Stimulated activated CD8-positive, alpha-beta memory T cell treated with anti-CD3 and anti-CD28 coated beads, Interleukin-15, amount 100 ng/mL, for 24 hours (primary cell): Measurements from ENCODE around the gene DIAPH2.

ENCODE experiments used
- DNase-seq: peaks from one replicate; pipeline ENCODE4 v3.0.0-alpha.2; 2020; ENCODE audit warnings: low read depth

The DIAPH2 gene

DNA sequence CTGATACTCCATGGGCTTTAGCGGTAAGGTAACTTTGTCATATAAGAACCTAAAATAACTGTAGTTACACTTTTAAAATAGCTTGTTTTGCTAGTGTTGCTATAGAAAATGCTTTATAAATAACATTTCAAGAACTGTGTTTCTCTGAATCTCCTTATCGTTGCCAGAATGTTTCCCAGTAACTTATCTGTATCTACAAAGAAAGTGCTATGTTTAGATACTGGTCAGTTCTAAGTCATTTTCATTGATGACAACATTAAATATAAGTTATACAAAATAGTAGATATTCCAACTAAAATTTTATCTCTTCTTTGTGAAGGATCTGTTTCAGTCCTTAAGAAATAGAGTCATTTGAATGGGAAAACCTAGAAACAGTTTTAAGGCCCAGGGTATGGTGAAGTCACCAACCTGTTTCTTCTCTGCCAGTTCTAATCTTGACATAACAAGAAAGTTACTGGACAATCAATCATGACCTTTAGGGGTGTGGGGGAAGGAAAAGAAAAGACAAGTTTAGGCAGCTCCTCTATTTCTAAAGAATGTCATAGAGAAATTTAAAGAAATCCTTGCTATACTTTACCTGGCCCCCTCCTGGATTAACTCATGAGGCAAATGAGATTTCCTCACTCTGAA lies 625.0 kb downstream of the DIAPH2 start:
- no peak for DNase-seq

DNA sequence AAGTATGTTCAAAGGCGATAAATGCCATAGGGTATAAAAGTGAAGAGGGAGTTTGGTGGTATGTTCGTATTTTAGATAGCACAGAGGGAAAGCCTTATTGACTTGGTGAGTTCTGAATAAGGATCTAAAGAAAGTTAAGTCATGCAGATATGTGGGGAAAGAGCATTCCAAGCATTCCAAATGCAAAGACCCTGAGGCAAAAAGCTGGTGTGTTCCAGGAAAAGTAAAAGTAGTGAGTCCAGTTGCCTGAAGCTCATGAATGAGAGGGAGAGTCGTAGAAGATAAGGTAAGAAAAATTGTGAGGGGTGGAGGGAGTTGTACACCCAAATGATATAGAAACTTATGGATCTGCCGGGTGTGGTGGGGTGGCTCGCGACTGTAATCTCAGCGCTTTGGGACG lies 625.7 kb downstream of the DIAPH2 start:
- DNase-seq, result no peak

DNA sequence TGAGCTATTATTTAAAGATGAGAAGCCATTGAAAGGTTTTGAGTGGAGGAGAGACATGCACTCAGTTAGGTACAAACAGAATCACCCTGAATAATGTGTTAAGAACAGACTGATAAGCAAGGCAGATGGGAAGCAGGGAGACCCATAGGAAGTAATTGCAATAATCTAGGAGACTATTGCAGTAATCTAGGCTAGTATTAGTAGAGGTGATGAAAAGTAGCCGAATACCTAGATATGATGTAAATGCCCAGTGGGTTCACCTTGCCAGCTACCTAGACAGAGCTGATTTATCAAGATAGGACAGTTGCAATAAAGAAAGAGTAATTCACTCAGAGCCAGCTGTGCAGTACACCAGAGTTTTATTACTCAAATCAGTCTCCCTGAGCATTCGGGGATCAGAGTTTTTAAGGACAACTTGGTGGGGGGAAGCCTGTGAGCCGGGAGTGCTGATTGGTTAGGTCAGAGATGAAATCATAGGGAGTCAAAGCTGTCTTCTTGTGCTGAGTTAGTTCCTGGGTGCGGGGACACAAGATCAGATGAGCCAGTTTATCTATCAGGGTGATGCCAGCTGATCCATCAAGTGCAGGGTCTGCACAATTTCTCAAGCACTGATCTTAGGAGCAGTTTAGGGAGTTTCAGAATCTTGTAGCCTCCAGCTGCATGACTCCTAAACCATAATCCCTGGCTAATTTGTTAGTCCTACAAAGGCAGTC lies 626.6 kb downstream of the DIAPH2 start:
- DNase-seq, result no peak

DNA sequence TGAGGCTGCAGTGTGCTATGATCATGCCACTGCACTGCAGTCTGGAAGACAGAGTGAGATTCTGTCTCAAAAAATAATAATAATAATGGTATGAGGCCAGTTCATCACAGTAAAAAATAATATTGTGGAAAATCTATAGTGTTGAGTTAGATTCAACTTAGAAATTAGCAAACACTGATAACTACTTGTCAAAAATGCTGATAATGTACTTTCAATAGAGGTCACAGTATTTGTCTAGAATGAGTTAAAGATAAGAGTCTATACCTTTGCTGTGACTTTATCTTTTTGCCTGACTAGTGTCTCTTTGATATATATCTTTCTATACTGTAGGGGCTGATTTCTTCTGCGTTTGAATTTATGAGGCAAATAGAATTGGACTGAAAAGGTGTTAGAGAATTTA lies 629.7 kb downstream of the DIAPH2 start:
- DNase-seq, result no peak

DNA sequence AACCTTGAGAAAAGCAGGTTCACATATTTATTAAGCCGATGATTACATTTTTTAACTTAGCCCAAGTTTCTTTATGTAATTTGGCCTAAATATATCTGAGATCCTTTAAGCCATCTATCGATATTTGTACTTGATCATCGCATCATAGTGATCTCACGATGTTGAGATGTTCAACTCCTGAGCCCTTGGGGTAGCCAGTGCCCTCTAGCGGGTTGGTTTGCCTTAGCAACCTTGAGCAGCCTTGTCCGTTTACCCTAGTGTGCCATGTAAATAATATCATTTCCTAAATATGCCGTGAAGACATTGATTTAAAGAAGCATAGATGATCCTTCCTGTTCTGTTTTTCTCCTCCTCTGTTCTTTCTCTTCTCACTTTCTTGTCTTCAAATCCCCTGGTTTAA lies 631.3 kb downstream of the DIAPH2 start:
- no peak for DNase-seq

DNA sequence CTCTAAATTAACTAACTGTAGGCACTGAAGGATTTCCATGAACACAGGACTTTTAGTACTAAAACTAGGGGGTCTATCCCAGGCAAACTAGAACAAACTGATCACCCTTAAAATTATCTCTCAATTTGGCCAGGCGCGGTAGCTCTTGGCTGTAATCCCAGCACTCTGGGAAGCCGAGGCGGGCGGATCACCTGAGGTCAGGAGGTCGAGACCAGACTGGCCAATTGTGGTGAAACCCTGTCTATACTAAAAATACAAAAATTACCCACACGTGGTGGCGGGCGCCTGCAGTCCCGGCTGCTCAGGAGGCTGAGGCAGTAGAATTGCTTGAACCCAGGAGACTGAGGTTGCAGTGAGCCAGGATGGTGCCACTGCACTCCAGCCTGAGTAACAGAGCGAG lies 635.7 kb downstream of the DIAPH2 start:
- no peak for DNase-seq

DNA sequence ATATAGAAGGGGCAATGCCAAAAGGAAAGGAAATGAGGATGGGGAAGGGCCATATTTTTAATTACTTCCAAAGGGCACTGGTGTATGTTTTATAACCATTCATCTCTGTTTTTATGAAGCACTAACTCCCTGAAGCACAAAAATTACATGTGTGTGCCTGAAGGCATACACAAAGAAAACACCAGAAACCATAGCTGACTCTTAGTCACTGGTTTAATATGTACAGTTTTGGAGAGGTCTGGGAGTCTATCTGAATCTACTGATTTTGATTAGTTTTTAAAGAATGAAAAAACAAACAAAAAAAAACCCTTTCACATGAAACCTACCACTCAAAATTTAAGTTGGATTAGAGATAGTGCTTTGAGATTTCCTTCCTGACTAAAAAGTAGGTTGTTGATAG lies 637.8 kb downstream of the DIAPH2 start:
- DNase-seq, result no peak

DNA sequence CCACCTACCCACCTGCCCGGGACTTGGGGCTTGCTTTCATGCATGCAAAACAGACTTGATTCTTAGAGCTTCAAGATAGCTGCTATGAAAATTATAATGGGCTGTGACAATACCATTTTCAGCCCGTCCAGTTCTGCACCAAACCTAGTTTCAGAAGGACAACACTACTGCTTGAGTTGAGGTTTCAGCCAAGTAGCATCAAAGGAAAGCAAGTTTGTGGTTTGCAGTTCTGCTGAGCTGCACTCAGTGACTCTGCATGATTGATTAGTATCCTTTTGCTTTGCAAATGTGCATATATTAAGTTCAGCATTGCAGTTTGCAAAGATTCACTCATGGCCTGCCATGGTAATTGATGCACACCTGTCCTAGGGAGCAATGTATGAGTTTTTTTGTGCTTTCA lies 641.8 kb downstream of the DIAPH2 start:
- DNase-seq, result no peak

DNA sequence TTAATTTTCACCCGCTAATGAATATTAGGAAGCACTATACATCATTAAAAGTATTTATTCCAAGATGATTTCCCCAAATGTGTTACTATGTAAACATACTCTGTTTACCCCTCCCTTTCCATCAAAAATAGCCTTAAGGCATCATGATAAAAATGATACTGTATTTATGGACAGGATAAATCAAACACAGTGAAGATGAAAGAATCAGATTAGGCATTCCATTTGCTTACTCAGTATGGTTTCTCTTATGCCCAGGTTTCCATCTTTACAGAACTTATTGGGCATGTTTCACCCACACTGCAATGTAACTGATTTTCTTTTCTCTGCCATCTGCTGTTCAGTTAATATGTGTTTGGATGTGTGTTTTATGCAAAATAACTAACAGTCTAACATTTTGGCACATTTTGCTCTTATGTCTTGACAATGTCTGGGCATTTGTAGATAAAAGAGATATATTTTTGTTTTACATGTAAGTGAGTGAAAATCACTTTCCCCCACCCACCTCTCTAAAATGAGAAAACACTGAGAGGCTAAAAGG lies 644.3 kb downstream of the DIAPH2 start:
- no peak for DNase-seq

DNA sequence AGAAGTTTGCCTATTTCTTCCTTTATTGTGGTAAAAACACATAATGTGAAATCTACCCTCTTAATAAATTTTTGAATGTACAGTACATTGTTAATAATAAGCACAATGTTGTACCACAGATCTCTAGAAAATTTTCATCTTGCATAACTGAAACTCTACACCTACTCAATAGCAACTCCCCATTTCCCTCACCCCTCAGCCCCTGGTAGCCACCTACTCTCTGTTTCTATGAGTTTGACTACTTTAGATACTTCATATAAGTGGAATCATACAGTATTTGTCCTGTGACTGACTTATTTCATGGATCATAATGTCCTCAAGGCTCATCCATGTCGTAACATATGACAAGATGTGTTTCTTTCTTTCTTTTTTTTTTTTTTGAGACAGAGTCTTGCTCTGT lies 645.5 kb downstream of the DIAPH2 start:
- no peak for DNase-seq

DNA sequence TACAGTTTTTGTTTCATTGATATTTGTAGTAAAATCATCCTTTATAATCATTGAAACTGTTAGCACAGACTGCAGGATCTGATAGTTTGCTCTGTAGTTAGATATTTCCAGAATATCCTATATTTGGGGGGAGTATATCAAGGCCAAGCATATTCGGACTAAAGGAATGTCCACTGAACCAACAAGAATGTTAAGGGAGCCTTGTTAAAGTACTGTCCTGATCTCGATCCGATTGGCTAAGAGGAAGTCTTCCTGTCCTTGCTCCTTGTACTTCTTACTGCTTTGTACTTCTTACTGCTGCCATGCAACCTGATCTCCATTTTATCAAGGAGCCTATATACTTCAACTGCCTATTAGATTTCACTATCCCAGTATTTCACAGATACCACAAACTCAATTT lies 648.3 kb downstream of the DIAPH2 start:
- DNase-seq, result no peak

DNA sequence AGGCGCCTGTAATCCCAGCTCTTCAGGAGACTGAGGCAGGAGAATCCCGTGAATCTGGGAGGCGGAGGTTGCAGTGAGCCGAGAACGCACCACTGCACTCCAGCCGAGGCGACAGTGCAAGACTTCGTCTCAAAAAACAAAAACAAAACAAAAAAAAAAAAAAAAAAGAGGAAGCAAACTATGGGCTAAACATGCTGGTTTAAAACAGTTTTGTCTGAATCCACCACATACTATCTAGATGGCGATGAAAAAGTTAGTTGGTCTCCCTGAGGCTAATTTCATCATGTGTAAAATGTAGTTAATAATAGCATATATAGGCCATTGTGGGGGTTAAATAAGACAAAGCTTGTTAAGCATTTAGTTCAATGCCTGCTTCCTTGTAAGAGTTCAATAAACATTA lies 650.2 kb downstream of the DIAPH2 start:
- DNase-seq, result no peak

DNA sequence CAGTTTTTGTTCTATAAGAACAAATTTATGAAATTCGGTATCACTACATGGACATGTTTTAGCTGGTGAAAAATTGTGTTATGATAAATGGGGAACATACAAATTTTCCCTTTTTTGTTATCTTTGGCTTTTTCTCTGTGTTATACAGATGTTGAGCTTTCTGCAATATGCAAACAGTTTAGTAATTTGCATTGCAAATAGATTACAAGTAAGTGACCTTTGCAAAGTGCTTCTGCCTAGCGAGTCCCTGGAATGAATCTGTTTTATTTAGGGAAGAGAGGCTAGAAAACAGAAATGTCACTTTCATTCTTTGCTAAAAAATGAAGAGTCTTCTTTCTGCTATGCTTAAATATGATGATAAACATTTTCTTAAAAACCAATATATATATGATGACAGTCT lies 660.1 kb downstream of the DIAPH2 start:
- DNase-seq, result no peak

DNA sequence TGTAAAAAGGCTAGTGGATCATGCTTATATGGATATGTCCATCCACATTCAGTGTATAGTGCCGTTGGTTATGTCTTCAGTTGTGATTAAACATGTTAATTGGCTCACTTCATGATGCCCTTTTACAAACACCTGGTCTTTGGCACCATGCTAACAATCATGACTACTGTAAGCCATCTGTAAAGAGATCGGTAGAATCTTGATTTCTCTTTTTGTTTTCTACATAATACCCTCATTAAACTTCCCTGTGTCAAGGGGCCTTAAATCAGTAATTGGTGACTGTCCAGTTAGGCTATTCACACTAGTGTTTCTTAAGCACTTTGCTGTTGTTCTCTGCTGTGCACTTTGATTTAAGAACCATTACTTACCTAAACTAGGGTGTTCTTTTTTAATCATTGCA lies 674.3 kb downstream of the DIAPH2 start:
- DNase-seq, result no peak

DNA sequence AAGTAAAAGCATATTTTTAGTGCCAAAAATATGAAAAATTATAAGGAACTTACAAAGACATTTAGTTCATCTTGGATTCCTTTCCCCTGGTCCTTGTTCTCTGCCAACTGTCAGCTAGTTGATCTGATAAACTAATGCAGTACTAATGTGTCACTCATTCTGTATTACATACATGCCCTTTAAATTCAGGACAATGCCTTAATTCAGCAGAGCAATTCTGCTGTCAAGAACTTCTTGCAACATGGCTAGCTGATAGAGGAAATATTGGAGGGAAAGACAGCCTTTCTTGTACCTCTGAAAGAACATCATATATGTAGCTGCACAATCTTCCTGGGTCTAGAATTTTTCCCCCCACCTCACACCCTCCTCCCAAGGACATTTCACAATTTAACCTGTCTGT lies 679.2 kb downstream of the DIAPH2 start:
- DNase-seq, result no peak

DNA sequence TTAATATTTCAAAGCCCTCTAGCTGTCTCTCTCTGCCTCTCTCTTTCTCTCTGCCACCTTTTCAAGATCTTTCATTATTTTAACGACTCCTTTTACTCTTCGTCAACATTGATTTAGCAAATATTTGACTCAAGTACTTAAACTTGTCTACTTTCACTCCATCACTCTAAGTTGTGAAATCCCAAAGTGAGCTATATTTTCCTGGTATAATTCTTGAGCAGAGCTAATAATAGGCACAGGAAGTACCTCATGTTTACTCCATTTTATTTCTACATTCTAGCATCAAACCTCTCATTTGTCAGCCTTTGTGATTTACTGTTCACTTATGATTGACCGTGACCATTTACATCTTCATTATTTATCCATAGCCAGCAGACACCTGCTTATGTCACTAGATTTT lies 681.6 kb downstream of the DIAPH2 start:
- no peak for DNase-seq

DNA sequence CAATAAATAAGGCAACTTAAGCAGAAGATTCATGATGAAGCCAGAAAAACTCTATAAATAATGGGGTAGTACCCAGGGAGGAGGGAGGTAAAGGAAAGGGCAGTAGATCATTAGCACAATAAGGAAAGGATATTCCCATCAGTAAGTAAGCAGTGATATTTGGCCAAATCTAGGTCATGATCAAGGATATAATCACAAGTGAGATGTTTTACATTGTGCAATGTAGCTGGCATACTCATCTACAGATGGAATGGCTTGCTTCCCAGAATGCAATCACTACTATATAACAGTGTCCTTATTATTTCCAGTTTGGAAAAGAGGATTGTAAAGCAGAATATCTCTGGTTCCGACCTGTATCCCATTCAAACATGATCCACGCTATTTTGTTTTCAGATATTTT lies 682.5 kb downstream of the DIAPH2 start:
- no peak for DNase-seq

DNA sequence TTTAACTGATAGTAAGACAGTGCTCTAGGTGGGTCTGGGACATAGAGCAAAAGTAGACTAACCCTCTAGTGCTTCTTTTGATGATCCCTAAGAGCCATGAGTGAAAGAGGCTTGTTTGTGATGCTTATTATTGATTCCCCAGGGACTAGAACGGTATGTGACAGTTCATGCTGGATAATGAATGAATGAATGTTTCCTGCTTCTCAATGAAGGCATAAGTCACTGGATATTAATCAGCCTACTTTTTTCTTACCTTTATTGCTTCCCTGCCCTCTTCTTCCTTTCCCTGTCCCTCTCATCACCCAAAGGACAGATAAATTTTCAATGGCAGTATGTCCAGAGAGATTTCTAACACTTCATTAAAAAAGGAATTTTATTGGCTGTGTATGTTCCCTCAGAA lies 685.3 kb downstream of the DIAPH2 start:
- DNase-seq, result no peak

DNA sequence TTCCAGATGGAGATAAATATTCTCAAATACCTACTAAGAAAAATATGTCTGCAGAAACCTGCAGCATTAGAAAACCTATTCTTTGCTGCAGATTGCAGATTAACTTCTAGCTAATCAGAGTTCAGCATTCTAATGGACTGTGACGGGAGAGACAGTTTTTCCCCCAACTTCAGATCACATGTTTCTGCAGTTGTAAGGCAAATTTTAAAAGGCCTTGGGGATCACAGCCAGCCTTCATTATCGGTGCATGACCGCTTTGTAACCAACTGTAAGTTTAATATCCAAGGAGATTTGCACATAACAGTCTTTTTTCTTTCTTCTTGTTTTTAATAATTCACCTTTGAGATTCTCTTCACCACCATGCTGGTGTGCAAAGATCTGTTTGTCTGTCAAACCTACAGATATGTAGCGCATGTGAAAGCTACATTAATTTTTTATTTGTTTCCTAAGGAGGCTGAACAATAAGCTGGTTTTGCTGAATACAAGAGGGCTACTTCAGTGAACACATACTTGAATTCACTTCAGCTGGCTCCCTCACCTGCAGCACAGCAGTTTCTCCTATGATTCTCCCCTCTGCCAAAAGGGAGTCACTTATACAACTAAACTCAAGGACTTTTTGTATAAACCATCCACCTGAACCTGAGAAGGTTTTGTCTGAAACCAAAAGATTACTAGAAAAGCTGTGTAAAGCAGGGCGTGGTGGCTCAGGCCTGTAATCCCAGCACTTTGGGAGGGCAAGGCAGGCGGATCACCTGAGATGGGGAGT lies 687.5 kb downstream of the DIAPH2 start:
- no peak for DNase-seq

DNA sequence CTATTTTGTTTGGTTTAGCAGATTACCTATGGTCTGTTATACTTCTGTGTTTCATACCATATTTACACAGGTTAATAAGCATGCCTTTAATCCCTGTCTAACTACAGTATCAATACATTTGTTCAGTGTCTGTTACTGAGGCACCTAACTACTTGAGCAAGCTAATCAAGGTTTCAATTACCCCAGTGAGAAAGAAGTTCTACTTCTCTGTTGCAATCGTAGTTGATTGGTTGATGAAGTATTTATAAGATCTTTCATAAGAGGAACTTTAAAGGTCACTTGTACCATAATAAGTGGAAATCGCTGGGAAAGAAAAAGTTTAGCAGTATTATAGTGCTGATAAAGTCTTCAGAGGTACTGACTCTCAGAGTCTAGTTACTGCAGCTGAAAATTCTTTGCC lies 689.6 kb downstream of the DIAPH2 start:
- DNase-seq, result no peak

DNA sequence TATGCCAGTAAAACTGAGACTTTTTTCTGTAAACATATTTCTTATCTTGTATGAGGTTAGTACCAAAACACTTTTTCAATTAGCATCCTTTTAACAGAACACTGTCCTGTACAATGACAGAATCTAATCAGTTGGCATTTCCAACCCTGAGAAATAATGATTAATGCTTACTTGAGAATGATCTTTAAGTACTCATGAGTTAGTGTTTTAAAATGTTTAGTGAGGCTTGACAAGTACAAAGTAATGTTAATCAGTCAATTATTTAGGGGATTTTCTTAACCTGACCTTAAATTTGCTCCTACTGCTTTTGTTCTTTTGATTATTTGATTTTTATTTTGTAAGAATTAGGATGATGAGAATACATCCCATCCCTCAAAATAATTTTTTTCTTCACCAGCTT lies 695.6 kb downstream of the DIAPH2 start:
- no peak for DNase-seq

DNA sequence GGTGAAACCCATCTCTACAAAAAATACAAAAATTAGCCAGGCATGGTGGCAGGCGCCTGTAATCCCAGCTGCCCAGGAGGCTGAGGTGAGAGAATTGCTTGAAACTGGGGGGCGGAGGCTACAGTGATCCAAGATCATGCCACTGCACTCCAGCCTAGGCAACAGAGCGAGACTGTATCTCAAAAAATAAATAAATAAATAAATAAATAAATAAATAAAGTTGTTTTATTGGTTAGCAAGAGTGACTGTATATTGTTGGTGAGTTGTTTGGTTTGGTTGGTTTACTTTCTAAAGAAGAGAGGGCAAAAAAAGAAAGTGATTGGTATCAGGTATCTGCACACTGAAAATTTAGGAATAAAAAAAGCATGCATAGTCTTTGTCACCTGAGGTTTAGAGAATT lies 700.0 kb downstream of the DIAPH2 start:
- DNase-seq, result no peak

DNA sequence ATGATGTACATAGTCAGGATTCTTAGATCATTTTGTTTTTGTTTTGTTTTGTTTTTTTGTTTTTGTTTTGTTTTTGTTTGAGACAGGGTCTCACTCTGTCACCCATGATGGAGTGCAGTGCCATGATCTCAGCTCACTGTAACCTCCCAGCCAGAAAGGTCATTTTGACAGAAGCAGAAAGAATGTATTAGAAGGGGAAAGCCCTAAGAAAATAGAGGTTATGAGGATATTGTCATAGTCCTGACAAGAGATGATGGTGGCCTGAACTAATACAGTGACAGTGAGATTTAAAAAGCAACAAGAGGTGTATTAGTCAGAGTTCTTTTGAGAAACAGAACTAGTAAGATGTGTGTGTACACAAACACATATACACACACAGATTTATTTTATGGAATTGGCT lies 702.4 kb downstream of the DIAPH2 start:
- no peak for DNase-seq
